ENCODE measurements around the gene SNU13. TPM values are rescaled to one million over a fixed set of nuclear protein-coding genes. Genes with fewer than 3 reads are reported as not detected.
A peak's percentile ranks its signal among the peaks of the same experiment; 100 is the strongest.

The SNU13 gene
- total RNA-seq, 1 experiment from 2014 or later: 203 TPM

GRCh38 chr22:41681616-41682015, 7.1 kb downstream of the SNU13 start:
- no peak overlapping the region for H3K18ac ChIP-seq (ENCODE audit: insufficient read length, low read depth, low read length)
- peak overlapping the region; percentile 55 for H3K4me2 ChIP-seq (ENCODE audit: insufficient read depth, insufficient read length, low read length)
- H3K9ac ChIP-seq (ENCODE audit: extremely low read depth, insufficient read length, low read length): no peak overlapping the region
- no peak overlapping the region for H4K5ac ChIP-seq (ENCODE audit: insufficient read length, low read depth, low read length)
- H2AFZ ChIP-seq (ENCODE audit: low read length): no peak overlapping the region
- no peak overlapping the region for H2BK120ac ChIP-seq (ENCODE audit: low read depth, low read length, poor library complexity, severe bottlenecking)
- no peaks in the 10 kb centered on the region for H3K9me3 Mint-ChIP-seq
- no peak overlapping the region for H3K14ac ChIP-seq (ENCODE audit: insufficient read depth, low read length)
- no peak overlapping the region for H2BK20ac ChIP-seq (ENCODE audit: low read depth, low read length, poor library complexity, severe bottlenecking)
- no peaks in the 10 kb centered on the region for H3K9me3 ChIP-seq (ENCODE audit: control insufficient read depth, low read depth, low read length)
- H2BK15ac ChIP-seq (ENCODE audit: low read depth, low read length): no peak overlapping the region
- H2BK5ac ChIP-seq (ENCODE audit: insufficient read length, low read length): no peak overlapping the region
- peaks cover 31 to 41% (median 32%) of the 10 kb centered on the region in 3 experiments; a peak in 6 of 7 replicates for H3K36me3 Mint-ChIP-seq (ENCODE audit: insufficient read depth in 1 of 3, low read depth in 3 of 3)
- no peaks in the 10 kb centered on the region for H3K4me1 Mint-ChIP-seq
- no peak for TF ChIP-seq CTCF (conservative IDR thresholded peaks at IDR 0.05)
- H3K27ac Mint-ChIP-seq: no peak overlapping the region; a peak in 1 of 7 replicates
- peaks cover 20% of the 10 kb centered on the region; the same call in 1 of the 2 replicates for H3K79me2 ChIP-seq (ENCODE audit: insufficient read depth, low read length)
- H3K4me1 ChIP-seq (ENCODE audit: insufficient read depth, low read length): no peaks in the 10 kb centered on the region
- H3K4ac ChIP-seq (ENCODE audit: low read depth, low read length): no peak overlapping the region
- no peaks in the 10 kb centered on the region for H4K20me1 ChIP-seq (ENCODE audit: control insufficient read depth, insufficient read depth, insufficient read length)
- H4K8ac ChIP-seq (replicated peaks; ENCODE audit: insufficient read length, low read depth, low read length): no peak overlapping the region
- H3K27me3 Mint-ChIP-seq (ENCODE audit: low read depth): no peaks in the 10 kb centered on the region
- peak overlapping the region; percentile 97 to 99 for H3K4me3 Mint-ChIP-seq
- H3T11ph ChIP-seq (ENCODE audit: low read length): no peak overlapping the region
- no peak overlapping the region for H2BK12ac ChIP-seq (ENCODE audit: insufficient read length, low read depth, low read length)
- H4K91ac ChIP-seq (ENCODE audit: insufficient read length, low read depth, low read length): no peak overlapping the region
- no peak overlapping the region for H3K56ac ChIP-seq (ENCODE audit: insufficient read length, low read depth, low read length)
- H3K23ac ChIP-seq (ENCODE audit: insufficient read length, low read depth, low read length): no peak overlapping the region
- peaks cover 4% of the 10 kb centered on the region for H3K79me1 ChIP-seq (ENCODE audit: insufficient read depth, low read depth, low read length, poor library complexity, severe bottlenecking)
- peaks cover 5% of the 10 kb centered on the region for H3K23me2 ChIP-seq (ENCODE audit: insufficient read length, low read depth, low read length, poor library complexity, severe bottlenecking)
- H2AK5ac ChIP-seq (ENCODE audit: insufficient read length, low read length): no peak overlapping the region
- no peak overlapping the region for H3K27ac ChIP-seq (ENCODE audit: insufficient read length, low read depth, low read length)
- WGBS (ENCODE audit: extremely low coverage, insufficient read length, low lambda C conversion rate): no CpG with 5 or more reads among the region's 14 CpGs
- H3K27me3 ChIP-seq (ENCODE audit: insufficient read depth, low read length): no peaks in the 10 kb centered on the region
- DNase-seq: no peak

Data from H9 (cell line).